ENCODE data around the gene FAM240A.

FAM240A gene

GRCh38 chr3:46668116-46668515 lies 55.8 kb downstream of the FAM240A start:
- no peak for TF ChIP-seq CTCF (conservative IDR thresholded peaks at IDR 0.05; ENCODE audit: low read depth, low read length)
- Histone ChIP-seq H3K4me2 (no peak overlapping the region), H3K27me3 (ENCODE audit: insufficient read depth, low read depth) (no peaks in the 10 kb centered on the region), H3K36me3 (ENCODE audit: insufficient read depth) (no peaks in the 10 kb centered on the region), H2AFZ (ENCODE audit: low read depth) (no peak overlapping the region), H4K20me1 (ENCODE audit: insufficient read depth) (no peaks in the 10 kb centered on the region), H3K27ac (no peak overlapping the region), H3K4me1 (ENCODE audit: low read depth, poor library complexity, severe bottlenecking) (no peaks in the 10 kb centered on the region), H3K79me2 (ENCODE audit: insufficient read depth, low read depth) (no peaks in the 10 kb centered on the region), H3K9ac (no peak overlapping the region), H3K4me3 (IDR thresholded peaks at IDR 0.05; ENCODE audit: insufficient read depth, low read depth, low read length) (no peak overlapping the region)

GRCh38 chr3:46668591-46668990 lies 56.3 kb downstream of the FAM240A start:
- no peaks in the 10 kb centered on the region for H3K79me2 ChIP-seq (ENCODE audit: insufficient read depth, low read depth)
- H3K27ac ChIP-seq, result no peak overlapping the region
- no peak overlapping the region for H3K4me3 ChIP-seq (IDR thresholded peaks at IDR 0.05; ENCODE audit: insufficient read depth, low read depth, low read length)
- H2AFZ ChIP-seq (ENCODE audit: low read depth), result no peak overlapping the region
- no peaks in the 10 kb centered on the region for H3K27me3 ChIP-seq (ENCODE audit: insufficient read depth, low read depth)
- TF ChIP-seq CTCF (conservative IDR thresholded peaks at IDR 0.05; ENCODE audit: low read depth, low read length), result no peak
- no peak overlapping the region for H3K4me2 ChIP-seq
- no peaks in the 10 kb centered on the region for H3K4me1 ChIP-seq (ENCODE audit: low read depth, poor library complexity, severe bottlenecking)
- H4K20me1 ChIP-seq (ENCODE audit: insufficient read depth), result no peaks in the 10 kb centered on the region
- H3K9ac ChIP-seq, result no peak overlapping the region
- no peaks in the 10 kb centered on the region for H3K36me3 ChIP-seq (ENCODE audit: insufficient read depth)

GRCh38 chr3:46669191-46669999 lies 57.1 kb downstream of the FAM240A start:
- Histone ChIP-seq H3K4me2 (no peak overlapping the region), H3K36me3 (ENCODE audit: insufficient read depth) (no peaks in the 10 kb centered on the region), H4K20me1 (ENCODE audit: insufficient read depth) (no peaks in the 10 kb centered on the region), H2AFZ (ENCODE audit: low read depth) (no peak overlapping the region), H3K27ac (no peak overlapping the region), H3K79me2 (ENCODE audit: insufficient read depth, low read depth) (no peaks in the 10 kb centered on the region), H3K4me3 (IDR thresholded peaks at IDR 0.05; ENCODE audit: insufficient read depth, low read depth, low read length) (no peak overlapping the region), H3K4me1 (ENCODE audit: low read depth, poor library complexity, severe bottlenecking) (no peaks in the 10 kb centered on the region), H3K27me3 (ENCODE audit: insufficient read depth, low read depth) (no peaks in the 10 kb centered on the region), H3K9ac (no peak overlapping the region)
- TF ChIP-seq CTCF (conservative IDR thresholded peaks at IDR 0.05; ENCODE audit: low read depth, low read length), result no peak

GRCh38 chr3:46670000-46670890 lies 57.9 kb downstream of the FAM240A start:
- Histone ChIP-seq H2AFZ (ENCODE audit: low read depth) (no peak overlapping the region), H3K4me3 (IDR thresholded peaks at IDR 0.05; ENCODE audit: insufficient read depth, low read depth, low read length) (no peak overlapping the region), H3K79me2 (ENCODE audit: insufficient read depth, low read depth) (no peaks in the 10 kb centered on the region), H3K27ac (no peak overlapping the region), H3K4me1 (ENCODE audit: low read depth, poor library complexity, severe bottlenecking) (no peaks in the 10 kb centered on the region), H3K4me2 (no peak overlapping the region), H3K9ac (no peak overlapping the region), H3K27me3 (ENCODE audit: insufficient read depth, low read depth) (no peaks in the 10 kb centered on the region), H3K36me3 (ENCODE audit: insufficient read depth) (no peaks in the 10 kb centered on the region), H4K20me1 (ENCODE audit: insufficient read depth) (no peaks in the 10 kb centered on the region)
- no peak for TF ChIP-seq CTCF (conservative IDR thresholded peaks at IDR 0.05; ENCODE audit: low read depth, low read length)

All from KMS-11 (cell line).